ENCODE results near the gene CERS6.

The CERS6 gene

DNA sequence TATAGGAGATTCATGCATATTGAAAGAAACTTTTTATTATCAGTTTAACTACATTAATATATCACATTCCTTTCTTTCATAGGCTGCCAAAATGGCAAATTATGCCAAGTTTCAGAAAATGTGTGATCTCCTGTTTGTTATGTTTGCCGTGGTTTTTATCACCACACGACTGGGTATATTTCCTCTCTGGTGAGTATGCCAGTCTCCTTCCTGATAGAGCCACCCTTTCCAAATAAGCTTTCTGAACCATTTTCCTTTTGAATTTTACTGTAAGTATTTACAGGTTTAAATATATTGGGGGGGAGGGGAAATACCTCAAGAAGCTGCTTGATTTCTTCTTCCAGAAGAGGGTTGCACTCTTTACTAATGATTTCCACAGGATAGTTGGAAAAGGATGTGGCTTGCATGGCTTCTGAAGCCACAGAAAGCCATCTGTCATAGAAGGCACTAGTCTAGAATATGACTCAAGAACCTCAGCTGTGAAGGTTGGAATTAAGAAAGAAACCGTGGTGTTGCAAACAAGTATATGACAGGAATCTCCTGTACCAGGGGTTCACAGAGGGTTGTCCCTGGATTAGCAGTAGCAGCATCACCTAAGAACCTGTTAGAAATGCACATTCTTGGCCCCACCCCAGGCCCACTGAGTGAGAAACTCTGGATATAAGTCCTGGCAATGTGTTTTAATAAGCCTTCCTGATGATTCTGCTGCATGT lies 261.9 kb downstream of the CERS6 start:
- H3K9me3 Mint-ChIP-seq, result no peaks in the 10 kb centered on the region
- no peak overlapping the region for H3K4me3 Mint-ChIP-seq
- no peaks in the 10 kb centered on the region for H3K27me3 Mint-ChIP-seq (ENCODE audit: low read depth)

GRCh38 chr2:168718622-168719021 lies 262.6 kb downstream of the CERS6 start:
- no peak overlapping the region for H3K4me3 Mint-ChIP-seq
- peaks cover 18% of the 10 kb centered on the region for H3K4me1 Mint-ChIP-seq (ENCODE audit: low read depth)
- H3K9me3 Mint-ChIP-seq, result no peaks in the 10 kb centered on the region
- H3K36me3 Mint-ChIP-seq (ENCODE audit: low read depth), result peaks cover 16% of the 10 kb centered on the region
- no peaks in the 10 kb centered on the region for H3K27me3 Mint-ChIP-seq (ENCODE audit: low read depth)
- no peak overlapping the region for H3K27ac Mint-ChIP-seq

More for the DNA sequence above, 261.9 kb downstream of the CERS6 start:
- Mint-ChIP-seq H3K36me3 (ENCODE audit: low read depth) (peaks cover 12% of the 10 kb centered on the region), H3K27ac (no peak overlapping the region), H3K4me1 (ENCODE audit: low read depth) (peaks cover 13% of the 10 kb centered on the region)

- Mint-ChIP-seq H3K36me3 (ENCODE audit: low read depth) (peaks cover 16% of the 10 kb centered on the region), H3K4me3 (no peak overlapping the region), H3K9me3 (no peaks in the 10 kb centered on the region), H3K27ac (no peak overlapping the region), H3K27me3 (ENCODE audit: low read depth) (no peaks in the 10 kb centered on the region), H3K4me1 (ENCODE audit: low read depth) (peaks cover 18% of the 10 kb centered on the region)
Measured at GRCh38 chr2:168719446-168719845, 263.4 kb downstream of the CERS6 start.

GRCh38 chr2:168722592-168722991 lies 266.5 kb downstream of the CERS6 start:
- Mint-ChIP-seq H3K9me3 (no peaks in the 10 kb centered on the region), H3K27me3 (ENCODE audit: low read depth) (no peaks in the 10 kb centered on the region), H3K36me3 (ENCODE audit: low read depth) (peaks cover 16% of the 10 kb centered on the region), H3K4me3 (no peak overlapping the region), H3K27ac (no peak overlapping the region), H3K4me1 (ENCODE audit: low read depth) (peaks cover 15% of the 10 kb centered on the region)

- no peak overlapping the region for H3K27ac Mint-ChIP-seq
- peaks cover 16% of the 10 kb centered on the region for H3K36me3 Mint-ChIP-seq (ENCODE audit: low read depth)
- peaks cover 8% of the 10 kb centered on the region for H3K4me1 Mint-ChIP-seq (ENCODE audit: low read depth)
- no peak overlapping the region for H3K4me3 Mint-ChIP-seq
- H3K9me3 Mint-ChIP-seq, result no peaks in the 10 kb centered on the region
- H3K27me3 Mint-ChIP-seq (ENCODE audit: low read depth), result no peaks in the 10 kb centered on the region
Measured at GRCh38 chr2:168723275-168723899, 267.3 kb downstream of the CERS6 start.

DNA sequence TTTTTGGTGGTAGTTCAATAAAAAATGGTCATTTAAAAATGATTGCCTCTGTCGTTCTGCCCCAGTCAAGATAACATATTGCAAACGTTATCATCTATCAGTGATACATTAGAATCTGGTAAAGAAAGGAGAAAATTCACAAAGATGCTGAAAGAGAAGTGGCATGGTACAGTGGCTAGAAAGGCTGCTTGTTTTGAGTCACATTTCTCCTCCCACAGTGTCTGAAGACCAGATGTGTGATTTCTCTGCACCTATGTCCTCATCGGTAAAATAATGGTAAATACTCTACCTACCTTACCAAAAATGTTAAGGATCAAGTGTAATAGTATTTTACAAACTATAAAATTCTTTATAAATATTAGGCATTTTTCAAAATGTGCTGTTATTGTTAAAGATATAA lies 270.3 kb downstream of the CERS6 start:
- Mint-ChIP-seq H3K27me3 (ENCODE audit: low read depth) (no peaks in the 10 kb centered on the region), H3K4me3 (no peak overlapping the region), H3K27ac (no peak overlapping the region), H3K36me3 (ENCODE audit: low read depth) (peaks cover 9% of the 10 kb centered on the region), H3K4me1 (ENCODE audit: low read depth) (peaks cover 5% of the 10 kb centered on the region), H3K9me3 (no peaks in the 10 kb centered on the region)

DNA sequence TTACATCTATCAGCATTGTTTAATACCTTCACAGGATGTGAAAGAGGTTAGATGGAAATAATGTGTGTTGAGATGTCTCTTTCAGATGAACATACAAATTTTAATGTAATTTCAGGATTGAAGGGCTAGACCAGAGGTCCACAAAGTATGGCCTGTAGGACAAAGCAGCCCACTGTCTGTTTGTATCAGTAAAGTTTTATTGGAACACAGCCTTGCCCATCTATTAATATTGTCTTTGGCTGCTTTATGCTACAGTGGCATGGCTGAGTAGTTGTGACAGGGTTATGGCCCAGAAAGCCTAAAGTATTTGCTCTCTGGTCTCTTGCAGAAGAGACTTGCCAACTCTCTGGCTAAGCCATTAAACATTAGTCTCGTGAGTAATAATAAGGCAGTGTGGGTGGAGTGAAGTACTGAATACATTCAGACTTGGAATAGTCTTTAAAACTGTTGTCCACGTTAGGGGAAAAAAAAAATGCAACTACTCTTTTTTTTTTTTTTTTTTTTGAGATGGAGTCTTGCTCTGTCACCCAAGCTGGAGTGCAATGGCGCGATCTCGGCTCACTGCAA lies 271.9 kb downstream of the CERS6 start:
- no peak overlapping the region for H3K27ac Mint-ChIP-seq
- peaks cover 5% of the 10 kb centered on the region for H3K4me1 Mint-ChIP-seq (ENCODE audit: low read depth)
- no peaks in the 10 kb centered on the region for H3K9me3 Mint-ChIP-seq
- H3K27me3 Mint-ChIP-seq (ENCODE audit: low read depth), result no peaks in the 10 kb centered on the region
- H3K4me3 Mint-ChIP-seq, result no peak overlapping the region
- peaks cover 7% of the 10 kb centered on the region for H3K36me3 Mint-ChIP-seq (ENCODE audit: low read depth)

DNA sequence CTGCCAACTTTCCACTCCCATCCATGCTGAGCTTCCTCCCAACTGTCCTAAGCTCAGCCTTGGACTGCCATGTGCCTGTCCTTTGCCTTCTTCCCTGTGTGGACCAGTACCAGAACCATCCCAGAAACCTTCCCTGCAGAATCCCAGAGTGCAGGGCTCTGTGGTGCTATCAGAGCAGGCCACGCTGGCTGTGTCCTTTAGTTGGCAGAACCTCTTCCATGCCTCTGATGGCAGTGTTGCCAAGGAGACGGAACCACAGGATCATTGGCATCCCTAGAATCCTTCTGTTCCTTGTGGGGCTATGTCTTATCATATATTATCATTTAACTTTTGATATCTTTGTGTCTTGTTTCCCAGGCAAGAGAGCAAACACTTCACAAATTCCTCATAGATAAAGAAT lies 273.4 kb downstream of the CERS6 start:
- H3K4me1 Mint-ChIP-seq (ENCODE audit: low read depth), result no peaks in the 10 kb centered on the region
- H3K9me3 Mint-ChIP-seq, result no peaks in the 10 kb centered on the region
- H3K4me3 Mint-ChIP-seq, result no peak overlapping the region
- no peak overlapping the region for H3K27ac Mint-ChIP-seq
- H3K27me3 Mint-ChIP-seq (ENCODE audit: low read depth), result no peaks in the 10 kb centered on the region
- H3K36me3 Mint-ChIP-seq (ENCODE audit: low read depth), result no peaks in the 10 kb centered on the region

DNA sequence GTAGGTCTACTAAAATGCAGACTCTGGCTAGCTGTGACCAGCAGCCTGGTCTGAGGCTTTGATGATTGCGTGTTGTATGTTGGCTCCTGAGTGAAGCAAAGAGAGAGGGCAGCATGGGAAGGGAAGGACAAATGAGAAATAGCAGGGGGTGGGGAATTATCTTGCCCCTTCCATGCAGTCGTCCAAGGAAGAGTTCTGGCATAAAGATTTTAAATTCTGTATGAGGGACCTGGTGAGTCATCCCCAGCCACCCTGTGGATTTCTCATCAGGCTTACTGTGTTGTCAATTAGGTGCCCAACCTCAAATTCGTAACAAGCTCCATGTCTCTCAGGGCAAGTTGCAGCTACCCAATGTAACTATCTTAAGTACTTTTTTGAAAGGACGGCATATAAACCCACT lies 274.3 kb downstream of the CERS6 start:
- Mint-ChIP-seq H3K4me1 (ENCODE audit: low read depth) (no peaks in the 10 kb centered on the region), H3K27me3 (ENCODE audit: low read depth) (no peaks in the 10 kb centered on the region), H3K27ac (no peak overlapping the region), H3K36me3 (ENCODE audit: low read depth) (no peaks in the 10 kb centered on the region), H3K9me3 (no peaks in the 10 kb centered on the region), H3K4me3 (no peak overlapping the region)

DNA sequence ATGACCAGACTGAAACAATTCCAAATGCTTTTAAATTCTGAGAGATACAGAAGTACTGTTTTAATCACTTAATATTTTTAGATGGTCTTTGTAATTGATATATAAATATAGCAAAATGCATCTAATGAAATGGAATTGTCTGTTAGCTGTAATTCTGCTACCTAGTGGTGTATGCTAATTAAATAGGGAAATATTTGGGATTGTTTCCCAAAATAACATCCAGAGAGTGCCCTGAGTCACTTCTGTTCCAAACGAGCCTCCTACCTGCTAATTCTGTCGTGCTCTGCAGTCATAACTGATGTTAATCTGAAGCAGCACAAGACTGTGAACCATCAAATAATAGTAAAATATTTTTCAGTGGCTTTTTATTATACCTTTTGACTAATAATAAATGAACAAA lies 274.9 kb downstream of the CERS6 start:
- Mint-ChIP-seq H3K27me3 (ENCODE audit: low read depth) (no peaks in the 10 kb centered on the region), H3K27ac (no peak overlapping the region), H3K4me3 (no peak overlapping the region), H3K9me3 (no peaks in the 10 kb centered on the region), H3K36me3 (ENCODE audit: low read depth) (no peaks in the 10 kb centered on the region), H3K4me1 (ENCODE audit: low read depth) (no peaks in the 10 kb centered on the region)

GRCh38 chr2:168731616-168732015 lies 275.5 kb downstream of the CERS6 start:
- Mint-ChIP-seq H3K36me3 (ENCODE audit: low read depth) (no peaks in the 10 kb centered on the region), H3K9me3 (no peaks in the 10 kb centered on the region), H3K4me3 (no peak overlapping the region), H3K4me1 (ENCODE audit: low read depth) (no peaks in the 10 kb centered on the region), H3K27ac (no peak overlapping the region), H3K27me3 (ENCODE audit: low read depth) (no peaks in the 10 kb centered on the region)

DNA sequence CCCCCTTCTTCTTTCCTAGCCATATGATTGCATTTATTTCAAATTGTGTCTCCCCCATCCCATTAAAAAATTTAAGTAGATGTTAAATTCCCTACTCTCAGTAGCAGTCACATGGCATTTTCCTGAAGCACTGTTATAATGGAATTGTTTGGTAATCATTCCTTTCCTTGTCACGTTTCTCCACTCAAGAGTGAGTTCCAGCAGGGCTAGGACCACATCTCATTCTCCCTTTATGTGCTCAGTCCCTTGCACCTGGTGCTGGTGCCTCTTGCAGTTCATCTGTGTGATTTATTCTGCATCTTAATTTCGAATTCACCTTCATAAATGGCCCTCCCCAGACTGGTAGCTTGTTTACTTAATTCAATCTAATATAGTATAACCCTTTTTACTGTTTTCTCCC lies 276.0 kb downstream of the CERS6 start:
- no peaks in the 10 kb centered on the region for H3K4me1 Mint-ChIP-seq (ENCODE audit: low read depth)
- no peak overlapping the region for H3K4me3 Mint-ChIP-seq
- no peak overlapping the region for H3K27ac Mint-ChIP-seq
- H3K9me3 Mint-ChIP-seq, result no peaks in the 10 kb centered on the region
- H3K27me3 Mint-ChIP-seq (ENCODE audit: low read depth), result no peaks in the 10 kb centered on the region
- H3K36me3 Mint-ChIP-seq (ENCODE audit: low read depth), result no peaks in the 10 kb centered on the region

GRCh38 chr2:168732506-168732905 lies 276.4 kb downstream of the CERS6 start:
- H3K27me3 Mint-ChIP-seq (ENCODE audit: low read depth), result no peaks in the 10 kb centered on the region
- H3K36me3 Mint-ChIP-seq (ENCODE audit: low read depth), result no peaks in the 10 kb centered on the region
- H3K4me1 Mint-ChIP-seq (ENCODE audit: low read depth), result no peaks in the 10 kb centered on the region
- H3K9me3 Mint-ChIP-seq, result no peaks in the 10 kb centered on the region
- no peak overlapping the region for H3K4me3 Mint-ChIP-seq
- no peak overlapping the region for H3K27ac Mint-ChIP-seq

DNA sequence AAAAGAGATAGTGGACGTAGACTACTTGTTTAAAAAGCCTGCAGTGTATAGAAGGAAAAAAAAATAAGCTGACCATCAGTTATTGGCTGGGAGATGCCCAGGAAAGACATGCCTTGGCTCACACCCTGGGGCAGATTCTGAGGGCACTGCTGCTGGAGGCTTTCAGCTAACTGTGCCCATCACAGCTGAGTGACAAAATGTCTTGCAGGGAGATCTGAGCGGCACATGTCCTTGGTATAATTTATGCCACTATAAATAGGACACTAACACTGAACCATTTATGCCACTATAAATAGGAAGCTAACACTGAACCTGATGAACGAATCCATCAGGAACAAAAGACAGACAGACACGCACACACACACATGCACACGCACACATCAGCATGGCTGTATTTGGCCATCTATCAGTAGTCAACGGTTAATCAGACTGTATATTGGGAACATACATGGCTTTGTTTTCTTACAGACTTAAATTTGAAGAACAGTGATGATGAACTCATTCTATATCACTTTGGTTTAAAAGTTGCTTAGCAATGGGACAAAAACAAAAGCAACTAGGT lies 278.2 kb downstream of the CERS6 start:
- Mint-ChIP-seq H3K27ac (no peak overlapping the region), H3K9me3 (no peaks in the 10 kb centered on the region), H3K4me3 (no peak overlapping the region), H3K27me3 (ENCODE audit: low read depth) (no peaks in the 10 kb centered on the region), H3K36me3 (ENCODE audit: low read depth) (no peaks in the 10 kb centered on the region), H3K4me1 (ENCODE audit: low read depth) (peaks cover 5% of the 10 kb centered on the region)

All from T-helper 1 cell treated with Interleukin-12 subunit alpha and Interleukin-12 subunit beta and Interleukin-4 antibody, amounts not matched to agents 30 μg/mL and 1 μg/mL, for 36 hours (primary cell).